Posterior vena cava (tissue), 2 donors: ENCODE measurements around the gene SP100. TPM values are rescaled to one million over a fixed set of nuclear protein-coding genes. Genes with fewer than 3 reads are reported as not detected.
"Not testable (repeated sequence)": the region's sequence is repeated elsewhere in the genome, so short reads cannot be mapped to it uniquely, and the experiment has no call there.

Source experiments
- DNase-seq: peaks from one replicate; pipeline ENCODE4 v3.0.0-alpha.2; 2020; ENCODE audit warnings: low spot score
- intact Hi-C, 2 donors: fragments of 100-400 bp; cut with DNase I; formaldehyde crosslinking; loops; one replicate each; pipeline versions ENCODE4 v1.14.1 to v1.14.2; 2022 to 2023
- total RNA-seq, 2 donors: library from RNA; stranded (reverse); fragmentation: NEBNext Ultra II Directional; extraction: Animal tissue kit (Norgen Biotek cat#: 25700); gene quantifications; one replicate each; pipeline ENCODE4 v1.2.1, GENCODE V29; 2021
- donor health status: DM: yes; HTN: yes; CAD: no.
- donor health status: DM: yes; HTN: yes; CAD: no.

SP100 gene
- total RNA-seq, 2 donors from 2014 or later, result 87.9 to 90.7 TPM

- intact Hi-C loops, result no loop called here
- no peak for DNase-seq
Observed at GRCh38 chr2:230449901-230450467, 34.0 kb downstream of the SP100 start.

DNA sequence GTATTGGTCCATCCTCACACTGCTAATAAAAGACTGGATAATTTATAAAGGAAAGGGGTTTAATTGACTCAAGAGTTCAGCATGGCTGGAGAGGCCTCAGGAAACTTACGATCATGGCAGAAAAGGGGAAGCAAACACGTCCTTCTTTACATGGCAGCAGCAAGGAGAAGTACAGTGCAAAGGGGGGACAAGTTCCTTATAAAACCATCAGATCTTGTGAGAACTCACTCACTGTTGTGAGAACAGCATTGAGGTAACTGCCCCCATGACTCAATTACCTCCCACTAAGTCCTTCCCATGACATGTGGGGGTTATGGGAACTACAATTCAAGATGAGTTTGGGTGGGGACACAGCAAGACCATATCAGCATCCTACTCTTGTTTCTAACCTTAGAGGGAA is 37.0 kb downstream of the SP100 start:
- intact Hi-C loops, result no loop called here
- DNase-seq, result no peak

DNA sequence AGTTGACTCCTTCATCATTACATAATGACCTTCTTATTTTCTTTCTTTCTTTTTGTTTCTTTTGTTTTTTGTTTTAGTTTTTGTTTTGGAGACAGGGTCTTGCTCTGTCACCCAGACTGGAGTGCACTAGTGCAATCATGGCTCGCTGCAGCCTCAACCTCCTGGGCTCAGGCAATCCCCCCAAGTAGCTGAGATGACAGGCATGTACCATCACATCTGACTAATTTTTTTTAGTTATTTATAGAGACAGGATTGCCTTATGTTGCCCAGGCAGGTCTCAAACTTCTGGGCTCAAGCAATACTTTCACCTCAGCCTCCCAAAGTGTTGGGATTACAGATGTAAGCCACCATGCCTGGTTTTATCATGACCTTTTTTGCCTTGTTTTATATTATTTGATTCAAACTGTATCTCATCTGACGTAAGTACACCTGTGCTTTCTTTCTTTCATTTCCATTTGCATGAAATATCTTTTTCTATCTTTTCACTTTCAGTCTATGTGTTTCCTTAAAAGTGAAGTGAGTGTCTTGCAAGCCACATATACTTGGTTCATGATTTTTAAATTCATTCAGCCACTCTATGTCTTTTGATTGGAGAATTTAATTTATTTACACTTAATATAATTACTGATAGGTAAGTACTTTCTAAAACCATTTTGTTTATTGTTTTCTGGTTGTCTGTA is 39.1 kb downstream of the SP100 start:
- intact Hi-C loops, result no loop called here
- no peak for DNase-seq

DNA sequence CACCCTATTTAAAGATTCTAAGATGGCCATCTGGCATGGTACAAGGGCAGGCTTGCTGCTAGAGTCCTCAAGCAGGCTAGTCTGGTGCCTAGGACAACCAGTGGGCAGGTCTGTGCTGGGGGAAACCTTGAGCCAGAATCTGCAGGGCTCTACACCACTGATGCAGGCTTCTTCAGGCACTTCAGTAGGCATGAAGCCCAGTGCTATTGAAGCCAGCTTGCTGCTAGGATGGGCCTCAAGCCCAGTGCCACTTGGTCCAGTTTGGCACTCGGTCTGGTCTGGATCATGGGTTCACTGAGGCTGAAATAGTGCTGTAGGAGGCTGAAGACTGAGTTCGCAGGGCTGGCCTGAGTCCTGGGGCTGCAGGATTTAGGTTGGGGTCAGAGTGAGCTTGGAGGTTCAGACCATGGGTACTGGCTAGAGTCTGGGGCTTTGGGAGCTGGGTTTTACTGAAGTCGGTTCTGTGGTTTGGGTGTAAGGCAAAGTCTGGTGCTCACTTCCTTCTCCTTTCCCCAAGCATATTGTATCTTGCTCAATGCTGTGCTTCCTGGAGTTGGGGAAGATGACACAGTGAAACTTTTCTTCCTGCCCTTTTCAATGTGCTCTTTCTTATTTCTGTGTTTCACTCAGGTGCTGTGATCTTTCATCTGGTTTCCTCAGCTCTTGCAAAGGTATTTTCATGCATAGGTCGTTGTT is 41.2 kb downstream of the SP100 start:
- intact Hi-C loops, result no loop called here
- DNase-seq, result no peak

DNA sequence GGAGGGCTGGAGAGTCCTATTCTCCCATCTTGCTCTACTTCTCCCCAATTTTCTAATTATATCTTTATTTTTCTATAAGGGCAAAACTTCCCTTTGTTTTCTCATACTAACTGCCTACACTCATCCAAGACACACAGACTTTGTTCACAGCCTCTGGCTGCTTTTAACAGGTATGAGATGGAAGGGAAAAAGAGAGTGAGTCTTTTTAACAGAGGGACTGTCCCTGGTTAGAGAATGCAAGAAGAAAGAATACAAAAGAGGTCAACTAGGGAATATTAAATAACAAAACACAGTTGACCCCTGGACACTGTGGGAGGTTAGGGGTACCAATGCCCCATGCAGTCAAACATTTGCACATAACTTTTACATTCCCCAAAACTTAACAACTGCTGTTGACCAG is 41.8 kb downstream of the SP100 start:
- DNase-seq, result no peak
- intact Hi-C loops, result no loop called here

- intact Hi-C loops, result no loop called here
Observed at GRCh38 chr2:230459216-230459615, 43.2 kb downstream of the SP100 start.

GRCh38 chr2:230471074-230471473 is 55.1 kb downstream of the SP100 start:
- DNase-seq, result no peak
- intact Hi-C loops, result no loop called here

More at GRCh38 chr2:230459216-230459615, 43.2 kb downstream of the SP100 start:
- DNase-seq, result no peak

GRCh38 chr2:230472621-230473018 is 56.6 kb downstream of the SP100 start:
- intact Hi-C loops, result no loop called here

DNA sequence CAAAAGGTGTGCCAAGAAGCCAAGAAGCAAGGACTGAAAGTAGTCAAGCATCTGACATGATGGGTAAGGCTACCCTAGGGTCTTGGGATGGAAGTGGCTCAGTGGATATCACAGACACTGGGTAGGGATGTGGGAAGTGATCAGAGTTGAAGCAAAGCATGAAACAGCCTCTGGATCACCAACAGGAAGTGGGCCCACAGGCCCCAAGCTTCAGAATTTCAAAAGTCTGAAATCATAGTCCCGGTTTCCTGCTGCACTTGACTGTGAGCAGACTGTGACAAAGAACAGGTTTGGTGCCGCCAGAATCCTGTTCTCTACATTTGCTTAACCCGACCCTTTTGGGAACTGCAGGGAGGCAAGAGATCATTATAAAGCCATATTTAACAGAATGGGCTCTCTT is 57.4 kb downstream of the SP100 start:
- DNase-seq, result no peak
- intact Hi-C loops, result no loop called here

More at GRCh38 chr2:230472621-230473018, 56.6 kb downstream of the SP100 start:
- no peak for DNase-seq

- intact Hi-C loops, result no loop called here
Observed at GRCh38 chr2:230475143-230475542, 59.1 kb downstream of the SP100 start.

GRCh38 chr2:230485801-230486341 is 69.9 kb downstream of the SP100 start:
- DNase-seq, result no peak
- intact Hi-C loops, result no loop called here

More at GRCh38 chr2:230475143-230475542, 59.1 kb downstream of the SP100 start:
- DNase-seq, result no peak

DNA sequence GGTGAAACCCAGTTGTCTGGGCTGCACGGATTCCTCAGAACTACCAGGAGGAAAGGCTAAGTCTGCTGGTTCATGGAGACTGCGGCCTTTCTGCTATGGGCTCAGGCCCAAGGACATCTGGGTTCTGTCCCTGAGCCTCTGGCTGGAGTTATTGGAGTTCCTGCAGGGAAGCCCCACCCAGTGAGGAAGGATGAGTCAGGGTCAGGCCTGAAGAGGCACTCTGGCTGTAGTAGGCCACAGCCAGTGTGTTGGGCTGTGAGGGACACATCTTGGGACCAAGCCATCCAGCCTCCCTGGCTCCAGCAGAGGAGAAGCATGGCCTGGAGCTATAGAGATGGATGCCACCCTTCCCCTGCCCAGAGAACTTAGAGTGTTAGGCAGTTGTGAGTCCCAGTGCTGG is 75.2 kb downstream of the SP100 start:
- DNase-seq, intact Hi-C loops: not testable (repeated sequence)

DNA sequence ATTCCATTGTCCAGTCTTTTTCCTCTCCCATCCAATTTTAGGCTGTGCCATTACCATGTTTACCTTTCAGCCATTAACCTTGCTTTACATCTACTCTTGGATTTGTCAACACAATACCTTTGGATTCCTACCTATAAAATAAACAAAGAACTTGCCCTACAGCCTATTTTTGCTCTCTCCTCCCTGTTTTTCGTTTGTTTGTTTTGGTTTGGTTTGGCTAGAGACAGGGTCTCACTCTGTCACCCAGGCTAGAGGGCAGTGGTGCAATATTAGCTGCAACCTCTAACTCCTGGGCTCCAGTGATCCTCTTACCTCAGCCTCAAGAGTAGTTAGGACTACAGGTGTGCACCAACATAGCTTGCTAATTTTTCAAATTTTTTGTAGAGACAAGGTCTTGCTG is 76.1 kb downstream of the SP100 start:
- DNase-seq, result no peak
- intact Hi-C loops, result no loop called here

DNA sequence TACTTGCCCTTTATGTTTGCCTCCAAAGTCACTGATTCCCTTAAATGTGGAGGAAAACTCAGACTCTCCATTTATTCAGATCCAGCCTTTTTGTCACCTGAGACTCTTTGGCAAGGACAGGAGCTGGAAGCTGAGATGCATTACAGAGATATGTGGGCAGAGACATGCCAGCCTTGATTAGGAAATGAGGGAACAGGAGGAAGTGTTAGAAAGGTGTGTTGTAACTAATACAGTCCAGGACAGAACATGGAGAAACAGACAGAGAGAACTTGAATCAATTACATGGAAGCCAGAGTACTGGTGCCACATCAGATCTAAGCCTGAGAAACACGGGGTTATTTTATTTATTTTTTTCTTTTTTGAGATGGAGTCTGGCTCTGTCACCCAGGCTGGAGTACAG is 79.0 kb downstream of the SP100 start:
- DNase-seq, result no peak
- intact Hi-C loops, result no loop called here

DNA sequence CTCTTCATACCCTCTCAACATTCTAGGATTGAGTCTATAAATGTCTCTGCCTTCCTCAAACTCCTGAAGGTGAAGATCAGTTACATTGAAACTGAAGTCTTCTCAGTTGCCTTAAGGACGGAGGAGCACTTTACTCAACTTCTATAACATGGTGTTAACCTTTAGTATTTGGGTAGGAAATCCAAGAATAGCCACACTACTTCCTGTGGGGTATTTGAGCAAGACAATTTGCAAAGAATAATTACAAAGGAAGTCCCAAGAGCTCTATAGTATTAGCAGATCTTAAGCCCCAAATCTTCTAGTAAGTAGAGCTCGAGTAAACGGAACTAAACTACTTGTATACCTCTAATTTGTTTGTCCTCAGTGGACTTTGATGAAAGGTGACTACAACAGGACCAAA is 80.9 kb downstream of the SP100 start:
- intact Hi-C loops, result no loop called here
- no peak for DNase-seq

- DNase-seq, result no peak
Observed at GRCh38 chr2:230498506-230499107, 82.6 kb downstream of the SP100 start.

DNA sequence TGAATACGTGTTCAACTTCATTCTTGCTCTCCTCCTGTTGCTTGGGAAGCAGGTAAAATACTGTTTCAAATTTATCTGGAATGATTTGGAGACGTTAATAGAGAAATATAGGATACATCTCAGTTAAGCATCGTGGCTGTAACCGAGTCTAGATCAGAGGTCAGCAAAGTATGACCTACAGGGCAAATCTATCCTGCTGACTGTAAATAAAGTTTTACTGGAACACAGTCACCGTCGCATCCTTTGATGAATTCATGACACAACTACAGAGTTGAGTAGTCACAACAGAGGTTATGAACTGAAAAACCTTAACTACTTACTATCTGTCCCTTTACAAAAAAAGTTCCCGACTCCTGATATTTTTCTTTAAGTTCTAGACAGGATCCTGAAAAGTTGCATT is 86.6 kb downstream of the SP100 start:
- no peak for DNase-seq
- intact Hi-C loops, result no loop called here

More at GRCh38 chr2:230498506-230499107, 82.6 kb downstream of the SP100 start:
- intact Hi-C loops, result no loop called here

DNA sequence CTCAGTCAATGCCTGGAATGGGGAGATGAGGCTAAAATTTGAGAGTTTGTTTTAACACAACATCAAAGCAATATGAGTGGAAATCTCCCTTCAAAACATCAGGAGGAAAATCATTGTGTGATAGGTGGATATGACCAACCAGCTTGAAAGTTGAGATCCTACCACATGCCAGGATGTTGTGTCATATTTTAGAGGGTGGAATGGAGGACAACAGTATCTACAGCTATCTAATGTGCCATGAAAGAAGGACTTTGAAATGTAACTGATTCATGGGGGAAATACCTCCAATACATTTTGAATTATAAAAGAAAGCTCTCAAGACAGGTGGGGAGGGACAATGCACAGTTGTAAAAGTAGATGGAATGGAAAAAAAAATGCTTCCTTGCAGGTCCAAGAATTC is 87.8 kb downstream of the SP100 start:
- intact Hi-C loops, result no loop called here
- no peak for DNase-seq

DNA sequence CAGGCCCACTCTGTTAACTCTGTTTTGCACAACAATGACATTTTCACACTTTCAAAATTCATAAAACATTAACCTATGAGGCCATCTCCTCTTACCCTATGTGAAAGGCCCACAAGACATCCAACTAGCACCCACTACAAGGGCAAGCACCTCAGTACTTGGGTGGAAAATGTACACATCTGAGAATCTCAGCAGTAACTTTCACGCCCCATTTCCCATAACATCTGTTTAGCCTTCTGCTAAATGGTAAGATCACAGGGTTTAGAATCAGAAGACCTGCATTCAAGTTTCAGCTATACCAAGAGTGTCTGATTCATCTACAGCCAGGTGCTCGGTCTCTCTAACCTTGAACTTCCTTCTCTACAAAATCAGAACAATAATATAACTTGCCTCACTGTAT is 89.2 kb downstream of the SP100 start:
- DNase-seq, result no peak
- intact Hi-C loops, result no loop called here
